Ovary (tissue), 3 donors: ENCODE data around the gene RBFOX2.

Experiments
- POLR2A ChIP-seq: fragments of 450-650 bp; IDR thresholded peaks from one replicate; pipeline ENCODE4 v1.6.1; 2017; ENCODE audit warnings: antibody characterized with exemption, mild to moderate bottlenecking, moderate library complexity
- TF ChIP-seq, protein P1 (sequence below), 3 donors: fragments of 450-650 bp in 2 of 3; fragments of 200-600 bp in 1 of 3; IDR thresholded peaks; one replicate each; pipeline versions ENCODE4 v1.5.1 to v1.8.0; 2016 to 2022; ENCODE audit warnings: antibody characterized with exemption in 3 of 3, mild to moderate bottlenecking in 1 of 3
- donor health status: DM: no; HTN: no; CAD: no.

DNA sequence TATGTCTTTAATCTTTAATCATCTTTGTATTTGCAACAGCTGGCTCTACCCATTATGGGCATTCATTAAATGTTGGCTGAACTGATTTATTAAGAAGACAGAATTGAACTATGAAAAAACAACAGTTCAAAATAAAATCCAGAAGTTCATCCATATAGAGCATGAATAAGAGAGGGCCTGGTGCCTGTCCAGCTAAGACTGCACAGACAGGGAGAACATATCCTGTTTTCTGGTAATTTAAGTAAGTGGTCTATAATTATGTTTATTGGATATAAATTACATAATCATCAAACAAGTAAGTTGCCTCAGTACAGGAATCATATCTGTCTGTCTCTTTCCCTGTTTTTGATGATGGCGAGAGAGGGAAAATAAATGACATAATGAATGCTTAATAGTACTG is 137.2 kb downstream of the RBFOX2 start:
- no peak for TF ChIP-seq POLR2A
- TF ChIP-seq, protein P1, sequence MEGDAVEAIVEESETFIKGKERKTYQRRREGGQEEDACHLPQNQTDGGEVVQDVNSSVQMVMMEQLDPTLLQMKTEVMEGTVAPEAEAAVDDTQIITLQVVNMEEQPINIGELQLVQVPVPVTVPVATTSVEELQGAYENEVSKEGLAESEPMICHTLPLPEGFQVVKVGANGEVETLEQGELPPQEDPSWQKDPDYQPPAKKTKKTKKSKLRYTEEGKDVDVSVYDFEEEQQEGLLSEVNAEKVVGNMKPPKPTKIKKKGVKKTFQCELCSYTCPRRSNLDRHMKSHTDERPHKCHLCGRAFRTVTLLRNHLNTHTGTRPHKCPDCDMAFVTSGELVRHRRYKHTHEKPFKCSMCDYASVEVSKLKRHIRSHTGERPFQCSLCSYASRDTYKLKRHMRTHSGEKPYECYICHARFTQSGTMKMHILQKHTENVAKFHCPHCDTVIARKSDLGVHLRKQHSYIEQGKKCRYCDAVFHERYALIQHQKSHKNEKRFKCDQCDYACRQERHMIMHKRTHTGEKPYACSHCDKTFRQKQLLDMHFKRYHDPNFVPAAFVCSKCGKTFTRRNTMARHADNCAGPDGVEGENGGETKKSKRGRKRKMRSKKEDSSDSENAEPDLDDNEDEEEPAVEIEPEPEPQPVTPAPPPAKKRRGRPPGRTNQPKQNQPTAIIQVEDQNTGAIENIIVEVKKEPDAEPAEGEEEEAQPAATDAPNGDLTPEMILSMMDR (IDR thresholded peaks at IDR 0.05), result no peak
